K562 (cell line): ENCODE data around the gene AP1G1. TPM values are rescaled to one million over a fixed set of nuclear protein-coding genes. Genes with fewer than 3 reads are reported as not detected.
A peak's percentile ranks its signal among the peaks of the same experiment; 100 is the strongest.

ENCODE experiments used
- ATAC-seq: fragments of 200-7000 bp; cut with Tn5 transposase; 3 replicates; pipeline ENCODE4 v1.9.1; 2020; ENCODE audit warnings: moderate library complexity
- BruUV-seq: library from RNA; stranded (reverse); fragments of 400-500 nt; replicated peaks from 2 replicates; lab custom pipeline; 2021; lab: Mats Ljungman, UMichigan
- CTCF ChIA-PET: fragments of 300-600 bp; formaldehyde crosslinking; extraction: SDS; loops from one replicate; lab custom pipeline; 2021; ENCODE audit warnings: low intra/inter-chr PET ratio; lab: Yijun Ruan, JAX
- POLR2A ChIA-PET: fragments of 300-600, 350-650 bp; sonication (Branson Sonifier 250); formaldehyde crosslinking; extraction: SDS; loops from one replicate; lab custom pipeline; 2021; ENCODE audit warnings: antibody characterized with exemption, inconsistent platforms; lab: Yijun Ruan, JAX
- DNase-seq, 4 experiments: peaks; one replicate each; pipeline versions ENCODE4 v3.0.0 to v3.0.0-alpha.2; 2011 to 2018; ENCODE audit warnings: low spot score in 3 of 4, mixed read lengths in 3 of 4; ENCODE audit errors: extremely low read depth in 1 of 4
- FAIRE-seq: peaks from 2 replicates; lab custom pipeline; 2011; peaks lifted over from hg19 to GRCh38; lab: Jason Lieb, UNC
- H2AFZ ChIP-seq: 2 replicates; pipeline ENCODE4 v1.6.0; 2011; ENCODE audit warnings: low read depth, low read length, control low read depth, inconsistent platforms
- H3K27ac ChIP-seq: fragments of 200-600 bp; 3 replicates; pipeline ENCODE4 v1.8.0; 2011; ENCODE audit warnings: low read depth, mild to moderate bottlenecking, control low read depth, inconsistent platforms, low read length, moderate library complexity, mixed read lengths; ENCODE audit errors: extremely low read depth
- H3K27me3 ChIP-seq, 2 experiments: fragments of 300-600 bp in 1 of 2; 2 replicates in 1 of 2; 3 replicates in 1 of 2; pipeline versions ENCODE4 v1.6.0 to v1.8.0; 2011; ENCODE audit warnings: inconsistent platforms in 2 of 2, low read length in 2 of 2, mild to moderate bottlenecking in 1 of 2, mixed read lengths in 1 of 2, moderate library complexity in 1 of 2; ENCODE audit not compliant: control insufficient read depth in 2 of 2, insufficient read depth in 2 of 2
- H3K36me3 ChIP-seq: fragments of 300-600 bp; 3 replicates; pipeline ENCODE4 v1.8.0; 2011; ENCODE audit warnings: mild to moderate bottlenecking, low read length, inconsistent platforms; ENCODE audit not compliant: control insufficient read depth, insufficient read depth
- H3K4me1 ChIP-seq, 2 experiments: fragments of 200-600 bp in 1 of 2; replicated peaks in 1 of 2; 2 replicates in 1 of 2; 3 replicates in 1 of 2; pipeline versions ENCODE4 v1.5.1 to v1.8.0; 2011; ENCODE audit warnings: inconsistent platforms in 2 of 2, low read length in 2 of 2, mild to moderate bottlenecking in 1 of 2, mixed read lengths in 1 of 2, moderate library complexity in 1 of 2; ENCODE audit not compliant: control insufficient read depth in 2 of 2, insufficient read depth in 2 of 2
- H3K4me2 ChIP-seq: 2 replicates; pipeline ENCODE4 v1.6.1; 2011; ENCODE audit warnings: low read length, control low read depth, inconsistent platforms, mixed read lengths; ENCODE audit not compliant: insufficient read depth
- H3K4me3 ChIP-seq: fragments of 200-600 bp; sonication (generic), shearing (Covaris generic); 2 replicates; pipeline ENCODE4 v1.5.1; 2016; ENCODE audit warnings: control low read depth, inconsistent platforms
- H3K79me2 ChIP-seq: fragments of 200-600 bp; 3 replicates; pipeline ENCODE4 v1.8.0; 2011; ENCODE audit warnings: low read length, inconsistent platforms; ENCODE audit not compliant: control insufficient read depth, insufficient read depth
- H3K9ac ChIP-seq, 2 experiments: 2 replicates each; pipeline versions ENCODE4 v1.6.0 to v1.6.1; 2011; ENCODE audit warnings: low read depth in 2 of 2, low read length in 2 of 2, control low read depth in 1 of 2, inconsistent platforms in 1 of 2, mild to moderate bottlenecking in 1 of 2, mixed read lengths in 1 of 2; ENCODE audit not compliant: insufficient read depth in 1 of 2
- H3K9me1 ChIP-seq: one replicate; pipeline ENCODE4 v1.6.0; 2011; ENCODE audit warnings: inconsistent platforms, mild to moderate bottlenecking, low read length, moderate library complexity; ENCODE audit not compliant: control insufficient read depth, insufficient read depth
- H3K9me3 ChIP-seq: replicated peaks from 2 replicates; pipeline ENCODE4 v1.5.1; 2011; ENCODE audit warnings: low read depth, low read length, inconsistent platforms; ENCODE audit not compliant: control insufficient read depth, insufficient read depth
- H4K20me1 ChIP-seq: replicated peaks from 2 replicates; pipeline ENCODE4 v1.6.1; 2011; ENCODE audit warnings: low read length, inconsistent platforms, mixed read lengths; ENCODE audit not compliant: control insufficient read depth, insufficient read depth
- ADNP ChIP-seq: fragments of 200-800 bp; sonication (Bioruptor generic); IDR thresholded peaks from 2 replicates; pipeline ENCODE4 v1.6.1; 2016; ENCODE audit warnings: missing genetic modification characterization, missing compliant biosample characterization
- BCOR ChIP-seq: fragments of 450-650 bp; IDR thresholded peaks from 2 replicates; pipeline ENCODE4 v1.6.1; 2016
- EWSR1 ChIP-seq: fragments of 450-650 bp; IDR thresholded peaks from 2 replicates; pipeline ENCODE4 v1.6.1; 2018; ENCODE audit warnings: borderline replicate concordance, mild to moderate bottlenecking, low read depth, moderate library complexity; ENCODE audit not compliant: partially characterized antibody
- KDM1A ChIP-seq, 2 experiments: fragments of 450-650 bp; IDR thresholded peaks; 2 replicates each; pipeline ENCODE4 v1.6.1; 2016; ENCODE audit warnings: mild to moderate bottlenecking in 2 of 2
- RBM25 ChIP-seq: fragments of 200-400 bp; formaldehyde crosslinking; IDR thresholded peaks from 2 replicates; pipeline ENCODE4 v1.6.1; 2018; ENCODE audit warnings: low read length, low read depth, moderate library complexity; ENCODE audit not compliant: severe bottlenecking
- ZNF408 ChIP-seq: fragments of 250-450 bp; sonication (Bioruptor Pico); IDR thresholded peaks from 2 replicates; pipeline ENCODE4 v1.4.0; 2020; ENCODE audit warnings: low read depth, mild to moderate bottlenecking, moderate library complexity
- ZNF695 ChIP-seq: fragments of 450-650 bp; formaldehyde crosslinking; IDR thresholded peaks from 2 replicates; pipeline ENCODE4 v1.4.0; 2020; ENCODE audit warnings: mild to moderate bottlenecking, moderate library complexity
- WGBS: fragments of 100-300 bp; shearing (Covaris generic); methylation state at CpG from one replicate; pipeline ENCODE4 v1.1.6; 2016; ENCODE audit warnings: low coverage, mixed read lengths; ENCODE audit not compliant: insufficient coverage; ENCODE audit errors: missing lambda C conversion rate; 5-methylcytosine and 5-hydroxymethylcytosine counted together
- in situ Hi-C: fragments of 300-500 bp; cut with MboI; formaldehyde crosslinking; loops from 4 replicates; pipeline ENCODE4 v1.15.0; 2018; ENCODE audit warnings: inconsistent platforms, mixed read lengths
- intact Hi-C: fragments of 100-400 bp; cut with micrococcal nuclease; formaldehyde crosslinking; loops from 2 replicates; pipeline ENCODE4 v1.14.2; 2022
- polyA plus RNA-seq, 8 experiments: library from polyadenylated mRNA; depleted of rRNA in 4 of 8; stranded (reverse) in 5 of 8; unstranded in 3 of 8; fragments of >200 nt; fragmentation: Nextera tagmentation in 2 of 8; fragmentation: Illumina TruSeq in 1 of 8; extraction: Ambion mirVana in 2 of 8; extraction: Trizol in 1 of 8; gene quantifications; 2 replicates each; pipeline versions ENCODE4 v1.2.1 to v1.2.3, GENCODE V29; 2011 to 2014; ENCODE audit warnings: inconsistent platforms in 1 of 8, missing spikeins in 1 of 8
- total RNA-seq, 7 experiments: library from RNA; depleted of rRNA in 6 of 7; stranded (reverse); fragments of >200 nt in 6 of 7; fragmentation: Illumina TruSeq in 2 of 7; extraction: Trizol in 2 of 7; gene quantifications; 2 replicates each; pipeline versions ENCODE4 v1.2.1 to v1.2.3, GENCODE V29; 2011 to 2021; ENCODE audit warnings: low replicate concordance in 1 of 7

AP1G1 gene
- total and polyA plus RNA-seq, 9 of the 15 experiments (the other 6 are each of a cell fraction or from before 2014, with no cell fraction given) = 7.0 to 59.2 (median 42.0) TPM

DNA sequence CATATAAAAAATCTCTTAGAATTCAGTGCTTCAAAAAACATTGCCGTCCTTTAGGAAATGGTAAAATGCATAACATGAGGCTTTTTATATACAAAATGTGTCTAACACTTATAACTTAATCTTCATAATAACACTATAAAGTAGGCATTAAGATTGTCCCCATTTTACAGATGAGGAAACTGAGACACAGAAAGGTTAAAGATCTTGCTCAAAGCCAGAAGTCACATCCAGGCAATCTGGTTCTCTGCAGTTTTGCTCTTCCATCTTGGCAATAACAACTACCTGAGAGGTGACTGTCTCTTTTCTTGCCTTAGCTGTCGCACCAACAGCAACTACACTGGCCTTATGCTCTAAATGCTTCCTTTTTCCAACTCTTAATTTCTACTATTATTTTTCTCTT is 24.5 kb downstream of the AP1G1 start:
- Histone ChIP-seq H2AFZ (no peak overlapping the region), H3K36me3 (peaks cover 60% of the 10 kb centered on the region), H3K4me3 (no peak overlapping the region), H3K9me1 (no peaks in the 10 kb centered on the region), H3K4me1 (no peaks in the 10 kb centered on the region), H3K79me2 (peaks cover 65% of the 10 kb centered on the region), H3K27ac (no peak overlapping the region), H3K4me2 (no peak overlapping the region), H3K27me3 (no peaks in the 10 kb centered on the region), H4K20me1 (no peaks in the 10 kb centered on the region), H3K9me3 (no peaks in the 10 kb centered on the region), H3K9ac (no peak overlapping the region)
- in situ Hi-C loops (no loop called here), intact Hi-C loops (no loop called here)
- TF ChIP-seq ZNF408 (CRISPR knock-in tag) (no peak), KDM1A (IDR thresholded peaks at IDR 0.05) (0 out of 4 replicates have a peak, but pooled peaks of 1 of the 2 experiments have one; percentile 18), ZNF695 (no peak), RBM25 (peak; percentile 96), EWSR1 (no peak), ADNP (tag) (0 out of 2 replicates have a peak, but pooled peaks have one; percentile 42), BCOR (0 out of 2 replicates have a peak, but pooled peaks have one; percentile 31)
- WGBS = 97% methylated on average over 2 of the region's 2 CpGs
- POLR2A ChIA-PET = interaction anchor here (2.6 kb wide), 1 partner anchor 11 kb away, joined by 10 read pairs; no protein-coding TSS in a partner anchor
- no peak for DNase-seq
- no TSS peak for BruUV-seq
- FAIRE-seq = peak; percentile 6
- CTCF ChIA-PET = no interaction called here
- ATAC-seq = no peak
